Upper lobe of left lung (tissue), 4 donors: Measurements from ENCODE around the gene PCDHGB4.

Experiments used
- EP300 ChIP-seq, 4 donors: sonication (generic); formaldehyde crosslinking; IDR thresholded peaks; one replicate each; pipeline ENCODE4 v1.5.1; 2017; ENCODE audit warnings: antibody characterized with exemption in 4 of 4, control low read depth in 2 of 4
- POLR2A ChIP-seq, 4 donors: fragments of 450-650 bp; IDR thresholded peaks; one replicate each; pipeline ENCODE4 v1.5.1; 2016 to 2017; ENCODE audit warnings: antibody characterized with exemption in 4 of 4, mild to moderate bottlenecking in 2 of 4
- POLR2AphosphoS5 ChIP-seq, 2 donors: sonication (generic); formaldehyde crosslinking; IDR thresholded peaks; one replicate each; pipeline ENCODE4 v1.5.1; 2017; ENCODE audit warnings: antibody characterized with exemption in 2 of 2
- TF ChIP-seq, protein P1 (sequence below), 6 experiments: fragments of 450-650 bp in 4 of 6; fragments of 200-600 bp in 2 of 6; sonication (generic) in 2 of 6; IDR thresholded peaks; one replicate each; pipeline ENCODE4 v1.5.1; 2016 to 2019; ENCODE audit warnings: antibody characterized with exemption in 6 of 6

- TF ChIP-seq EP300 (IDR thresholded peaks at IDR 0.05), result no peak
- TF ChIP-seq POLR2AphosphoS5 (IDR thresholded peaks at IDR 0.05), result no peak
- TF ChIP-seq, protein P1, sequence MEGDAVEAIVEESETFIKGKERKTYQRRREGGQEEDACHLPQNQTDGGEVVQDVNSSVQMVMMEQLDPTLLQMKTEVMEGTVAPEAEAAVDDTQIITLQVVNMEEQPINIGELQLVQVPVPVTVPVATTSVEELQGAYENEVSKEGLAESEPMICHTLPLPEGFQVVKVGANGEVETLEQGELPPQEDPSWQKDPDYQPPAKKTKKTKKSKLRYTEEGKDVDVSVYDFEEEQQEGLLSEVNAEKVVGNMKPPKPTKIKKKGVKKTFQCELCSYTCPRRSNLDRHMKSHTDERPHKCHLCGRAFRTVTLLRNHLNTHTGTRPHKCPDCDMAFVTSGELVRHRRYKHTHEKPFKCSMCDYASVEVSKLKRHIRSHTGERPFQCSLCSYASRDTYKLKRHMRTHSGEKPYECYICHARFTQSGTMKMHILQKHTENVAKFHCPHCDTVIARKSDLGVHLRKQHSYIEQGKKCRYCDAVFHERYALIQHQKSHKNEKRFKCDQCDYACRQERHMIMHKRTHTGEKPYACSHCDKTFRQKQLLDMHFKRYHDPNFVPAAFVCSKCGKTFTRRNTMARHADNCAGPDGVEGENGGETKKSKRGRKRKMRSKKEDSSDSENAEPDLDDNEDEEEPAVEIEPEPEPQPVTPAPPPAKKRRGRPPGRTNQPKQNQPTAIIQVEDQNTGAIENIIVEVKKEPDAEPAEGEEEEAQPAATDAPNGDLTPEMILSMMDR (IDR thresholded peaks at IDR 0.05), result no peak
- TF ChIP-seq POLR2A (IDR thresholded peaks at IDR 0.05), result no peak
These were observed 35.3 kb downstream of the PCDHGB4 start for GRCh38 chr5:141422742-141423291.
